Subcutaneous abdominal adipose tissue (tissue), 5 donors: ENCODE results near the gene SMAP2.
A peak's percentile ranks its signal among the peaks of the same experiment; 100 is the strongest.

Experiments
- H3K27ac ChIP-seq: one replicate; pipeline ENCODE4 v1.7.0; 2013; ENCODE audit warnings: low read depth, mild to moderate bottlenecking, inconsistent platforms, low read length, moderate library complexity
- H3K27me3 ChIP-seq, 5 donors: one replicate each; pipeline ENCODE4 v1.7.0; 2013; ENCODE audit warnings: low read length in 5 of 5, inconsistent platforms in 1 of 5; ENCODE audit not compliant: control insufficient read depth in 5 of 5, insufficient read depth in 4 of 5
- H3K36me3 ChIP-seq, 5 donors: one replicate each; pipeline ENCODE4 v1.7.0; 2013; ENCODE audit warnings: low read length in 5 of 5; ENCODE audit not compliant: control insufficient read depth in 5 of 5, insufficient read depth in 5 of 5
- H3K4me1 ChIP-seq, 5 donors: one replicate each; pipeline ENCODE4 v1.7.0; 2013; ENCODE audit warnings: low read length in 5 of 5, mild to moderate bottlenecking in 3 of 5, moderate library complexity in 1 of 5; ENCODE audit not compliant: control insufficient read depth in 5 of 5, insufficient read depth in 5 of 5
- H3K4me3 ChIP-seq, 5 donors: one replicate each; pipeline ENCODE4 v1.7.0; 2013; ENCODE audit warnings: low read length in 5 of 5, low read depth in 1 of 5
- H3K9ac ChIP-seq, 5 donors: one replicate each; pipeline ENCODE4 v1.7.0; 2013; ENCODE audit warnings: low read length in 5 of 5, mild to moderate bottlenecking in 4 of 5, moderate library complexity in 3 of 5
- H3K9me3 ChIP-seq, 5 donors: one replicate each; pipeline ENCODE4 v1.7.0; 2013; ENCODE audit warnings: low read length in 5 of 5; ENCODE audit not compliant: control insufficient read depth in 5 of 5
- donor health status: healthy.
- donor health status: healthy.
- donor health status: healthy.
- donor health status: healthy.
- donor health status: healthy.

The SMAP2 gene

GRCh38 chr1:40389322-40389803 lies 15.8 kb downstream of the SMAP2 start:
- no peaks in the 10 kb centered on the region for H3K27me3 ChIP-seq
- no peak overlapping the region for H3K9ac ChIP-seq
- H3K27ac ChIP-seq, result no peak overlapping the region
- H3K4me3 ChIP-seq, result no peak overlapping the region
- peaks cover 0 to 4% (median 0%) of the 10 kb centered on the region in 5 donors for H3K36me3 ChIP-seq
- H3K4me1 ChIP-seq, result peaks cover 6 to 82% (median 56%) of the 10 kb centered on the region in 5 donors
- H3K9me3 ChIP-seq, result no peaks in the 10 kb centered on the region

GRCh38 chr1:40389871-40390560 lies 16.5 kb downstream of the SMAP2 start:
- Histone ChIP-seq H3K9me3 (no peaks in the 10 kb centered on the region), H3K27ac (peak overlapping the region; percentile 76), H3K4me1 (peaks cover 6 to 82% (median 51%) of the 10 kb centered on the region in 5 donors), H3K36me3 (peaks cover 0 to 4% (median 0%) of the 10 kb centered on the region in 5 donors), H3K9ac (peak overlapping the region in 1 of 5 donors; percentile 27), H3K4me3 (peak overlapping the region in 3 of 5 donors; percentile 2 to 36 (median 4)), H3K27me3 (no peaks in the 10 kb centered on the region)

GRCh38 chr1:40390857-40391256 lies 17.3 kb downstream of the SMAP2 start:
- Histone ChIP-seq H3K27ac (peak overlapping the region; percentile 76), H3K9me3 (no peaks in the 10 kb centered on the region), H3K9ac (peak overlapping the region in 2 of 5 donors; percentile 16 to 27), H3K4me3 (no peak overlapping the region), H3K36me3 (peaks cover 0 to 4% (median 0%) of the 10 kb centered on the region in 5 donors), H3K27me3 (no peaks in the 10 kb centered on the region), H3K4me1 (peaks cover 6 to 78% (median 46%) of the 10 kb centered on the region in 5 donors)

GRCh38 chr1:40391688-40392145 lies 18.2 kb downstream of the SMAP2 start:
- H3K4me3 ChIP-seq, result no peak overlapping the region

GRCh38 chr1:40392221-40392620 lies 18.7 kb downstream of the SMAP2 start:
- H3K9me3 ChIP-seq, result no peaks in the 10 kb centered on the region
- peaks cover 0 to 4% (median 0%) of the 10 kb centered on the region in 5 donors for H3K36me3 ChIP-seq
- H3K27me3 ChIP-seq, result no peaks in the 10 kb centered on the region
- no peak overlapping the region for H3K4me3 ChIP-seq
- H3K9ac ChIP-seq, result no peak overlapping the region
- no peak overlapping the region for H3K27ac ChIP-seq
- H3K4me1 ChIP-seq, result peaks cover 6 to 79% (median 54%) of the 10 kb centered on the region in 5 donors

More at GRCh38 chr1:40391688-40392145, 18.2 kb downstream of the SMAP2 start:
- Histone ChIP-seq H3K9me3 (no peaks in the 10 kb centered on the region), H3K4me1 (peaks cover 6 to 78% (median 49%) of the 10 kb centered on the region in 5 donors), H3K9ac (no peak overlapping the region), H3K36me3 (peaks cover 0 to 4% (median 0%) of the 10 kb centered on the region in 5 donors), H3K27ac (no peak overlapping the region), H3K27me3 (no peaks in the 10 kb centered on the region)

GRCh38 chr1:40393173-40393572 lies 19.6 kb downstream of the SMAP2 start:
- Histone ChIP-seq H3K27me3 (no peaks in the 10 kb centered on the region), H3K36me3 (peaks cover 0 to 4% (median 0%) of the 10 kb centered on the region in 5 donors), H3K4me3 (no peak overlapping the region), H3K9ac (no peak overlapping the region), H3K9me3 (no peaks in the 10 kb centered on the region), H3K4me1 (peaks cover 6 to 81% (median 52%) of the 10 kb centered on the region in 5 donors), H3K27ac (no peak overlapping the region)

- H3K4me1 ChIP-seq, result peaks cover 3 to 70% (median 47%) of the 10 kb centered on the region in 5 donors
- no peaks in the 10 kb centered on the region for H3K9me3 ChIP-seq
- no peaks in the 10 kb centered on the region for H3K36me3 ChIP-seq
- no peak overlapping the region for H3K27ac ChIP-seq
- H3K27me3 ChIP-seq, result no peaks in the 10 kb centered on the region
- H3K9ac ChIP-seq, result no peak overlapping the region
- no peak overlapping the region for H3K4me3 ChIP-seq
Observed at GRCh38 chr1:40394491-40395172, 21.1 kb downstream of the SMAP2 start.

- H3K36me3 ChIP-seq, result no peaks in the 10 kb centered on the region
- no peak overlapping the region for H3K27ac ChIP-seq
- no peak overlapping the region for H3K9ac ChIP-seq
- peaks cover 0 to 70% (median 47%) of the 10 kb centered on the region in 5 donors for H3K4me1 ChIP-seq
- H3K27me3 ChIP-seq, result no peaks in the 10 kb centered on the region
- no peak overlapping the region for H3K4me3 ChIP-seq
- no peaks in the 10 kb centered on the region for H3K9me3 ChIP-seq
Observed at GRCh38 chr1:40395190-40396175, 22.0 kb downstream of the SMAP2 start.

GRCh38 chr1:40396420-40396819 lies 22.9 kb downstream of the SMAP2 start:
- Histone ChIP-seq H3K4me3 (no peak overlapping the region), H3K9ac (no peak overlapping the region), H3K27me3 (no peaks in the 10 kb centered on the region), H3K4me1 (peaks cover 0 to 64% (median 40%) of the 10 kb centered on the region in 5 donors), H3K9me3 (no peaks in the 10 kb centered on the region), H3K27ac (peak overlapping the region; percentile 24), H3K36me3 (no peaks in the 10 kb centered on the region)
